H1 (cell line): ENCODE data around the gene AMMECR1L. TPM values are rescaled to one million over a fixed set of nuclear protein-coding genes. Genes with fewer than 3 reads are reported as not detected.

Experiments
- CTCF ChIA-PET: fragments of 300-600 bp; sonication (Branson Sonifier 250); formaldehyde crosslinking; loops from one replicate; lab custom pipeline; 2021; ENCODE audit not compliant: partially characterized antibody; lab: Charles Lee
- POLR2A ChIA-PET: fragments of 300-600 bp; sonication (Branson Sonifier 250); formaldehyde crosslinking; loops from one replicate; lab custom pipeline; 2021; ENCODE audit warnings: inconsistent platforms; ENCODE audit not compliant: partially characterized antibody; lab: Charles Lee
- DNase-seq, 2 experiments: peaks; one replicate each; pipeline versions ENCODE4 v3.0.0 to v3.0.0-alpha.2; 2010 to 2022; ENCODE audit warnings: low spot score in 2 of 2, low read depth in 1 of 2, mixed read lengths in 1 of 2
- FAIRE-seq: peaks from 2 replicates; lab custom pipeline; 2011; peaks lifted over from hg19 to GRCh38; lab: Jason Lieb, UNC
- H2AFZ ChIP-seq: 2 replicates; pipeline ENCODE4 v1.8.1; 2012; ENCODE audit warnings: low read length, inconsistent platforms
- H2AK5ac ChIP-seq: 2 replicates; pipeline ENCODE4 v1.6.1; 2013; ENCODE audit warnings: low read depth, low read length
- H2BK120ac ChIP-seq: replicated peaks from 2 replicates; pipeline ENCODE3; 2013; ENCODE audit warnings: low read depth, low read length, inconsistent platforms
- H2BK12ac ChIP-seq: 2 replicates; pipeline ENCODE4 v1.6.1; 2013; ENCODE audit warnings: low read depth, low read length
- H2BK15ac ChIP-seq: 2 replicates; pipeline ENCODE4 v1.6.1; 2013; ENCODE audit warnings: low read length
- H2BK20ac ChIP-seq: 2 replicates; pipeline ENCODE4 v1.6.1; 2013; ENCODE audit warnings: low read length
- H2BK5ac ChIP-seq: 2 replicates; pipeline ENCODE4 v1.6.1; 2013; ENCODE audit warnings: low read depth, low read length
- H3K14ac ChIP-seq: 2 replicates; pipeline ENCODE4 v1.6.1; 2013; ENCODE audit warnings: inconsistent platforms; ENCODE audit not compliant: insufficient read length
- H3K18ac ChIP-seq: 2 replicates; pipeline ENCODE4 v1.6.1; 2013; ENCODE audit warnings: low read length; ENCODE audit errors: extremely low read depth
- H3K23ac ChIP-seq: 2 replicates; pipeline ENCODE4 v1.6.1; 2013; ENCODE audit warnings: inconsistent platforms; ENCODE audit not compliant: insufficient read length
- H3K23me2 ChIP-seq: 2 replicates; pipeline ENCODE4 v1.6.1; 2013; ENCODE audit warnings: low read depth, low read length
- H3K27ac ChIP-seq: 2 replicates; pipeline ENCODE4 v1.6.1; 2011; ENCODE audit warnings: low read depth, low read length, inconsistent platforms
- H3K27me3 ChIP-seq, 4 experiments: replicated peaks in 1 of 4; 1 replicate in 1 of 4; 2 replicates in 3 of 4; pipeline versions ENCODE4 v1.6.1 to v1.8.1; 2011 to 2013; ENCODE audit warnings: low read length in 3 of 4, mild to moderate bottlenecking in 3 of 4, inconsistent platforms in 2 of 4, mixed read lengths in 2 of 4, moderate library complexity in 1 of 4; ENCODE audit not compliant: control insufficient read depth in 3 of 4, insufficient read depth in 3 of 4; ENCODE audit errors: extremely low read depth in 1 of 4
- H3K36me3 ChIP-seq, 4 experiments: 2 replicates each; pipeline versions ENCODE4 v1.6.1 to v1.8.1; 2011 to 2013; ENCODE audit warnings: mild to moderate bottlenecking in 4 of 4, low read length in 3 of 4, moderate library complexity in 2 of 4, control low read depth in 1 of 4, inconsistent platforms in 1 of 4; ENCODE audit not compliant: insufficient read depth in 4 of 4, control insufficient read depth in 2 of 4
- H3K4ac ChIP-seq: replicated peaks from 2 replicates; pipeline ENCODE3; 2013; ENCODE audit warnings: low read length, low read depth, mixed read lengths, inconsistent platforms; ENCODE audit not compliant: insufficient read length
- H3K4me1 ChIP-seq, 4 experiments: replicated peaks in 1 of 4; 1 replicate in 1 of 4; 2 replicates in 3 of 4; pipeline versions ENCODE4 v1.6.1 to v1.8.1; 2011 to 2013; ENCODE audit warnings: low read length in 3 of 4, inconsistent platforms in 2 of 4, mixed read lengths in 1 of 4; ENCODE audit not compliant: insufficient read depth in 4 of 4, control insufficient read depth in 3 of 4
- H3K4me2 ChIP-seq, 2 experiments: 2 replicates each; pipeline versions ENCODE4 v1.6.1 to v1.8.1; 2011 to 2013; ENCODE audit warnings: low read depth in 2 of 2, low read length in 2 of 2, control low read depth in 1 of 2, inconsistent platforms in 1 of 2, mild to moderate bottlenecking in 1 of 2; ENCODE audit not compliant: insufficient read depth in 1 of 2
- H3K4me3 ChIP-seq, 4 experiments: fragments of 200-600, 300-600 bp in 1 of 4; sonication (generic), shearing (Covaris generic), sonication (Bioruptor Twin) in 1 of 4; 2 replicates each; pipeline versions ENCODE4 v1.5.1 to v1.8.1; 2011 to 2016; ENCODE audit warnings: low read length in 4 of 4, low read depth in 3 of 4, control low read depth in 2 of 4, inconsistent platforms in 2 of 4, mild to moderate bottlenecking in 2 of 4, mixed read lengths in 1 of 4, moderate library complexity in 1 of 4; ENCODE audit not compliant: insufficient read depth in 2 of 4; ENCODE audit errors: extremely low read depth in 1 of 4
- H3K56ac ChIP-seq: replicated peaks from 2 replicates; pipeline ENCODE3; 2013; ENCODE audit warnings: low read depth, mild to moderate bottlenecking, mixed read lengths, low read length, inconsistent platforms; ENCODE audit not compliant: insufficient read length
- H3K79me1 ChIP-seq: 2 replicates; pipeline ENCODE4 v1.6.1; 2013; ENCODE audit warnings: low read depth, low read length, control low read depth
- H3K79me2 ChIP-seq, 2 experiments: 2 replicates each; pipeline versions ENCODE4 v1.6.1 to v1.8.1; 2012 to 2013; ENCODE audit warnings: low read length in 2 of 2, mild to moderate bottlenecking in 2 of 2, inconsistent platforms in 1 of 2; ENCODE audit not compliant: insufficient read depth in 2 of 2, control insufficient read depth in 1 of 2
- H3K9ac ChIP-seq, 4 experiments: replicated peaks in 1 of 4; 1 replicate in 1 of 4; 2 replicates in 3 of 4; pipeline versions ENCODE4 v1.6.1 to v1.8.1; 2011 to 2013; ENCODE audit warnings: low read depth in 3 of 4, low read length in 3 of 4, control low read depth in 2 of 4, mild to moderate bottlenecking in 2 of 4, moderate library complexity in 2 of 4, inconsistent platforms in 1 of 4; ENCODE audit errors: extremely low read depth in 1 of 4
- H3K9me3 ChIP-seq, 2 experiments: 2 replicates each; pipeline versions ENCODE4 v1.6.1 to v1.8.1; 2012 to 2013; ENCODE audit warnings: mild to moderate bottlenecking in 2 of 2, moderate library complexity in 2 of 2, control low read depth in 1 of 2, inconsistent platforms in 1 of 2, low read depth in 1 of 2, low read length in 1 of 2, mixed read lengths in 1 of 2; ENCODE audit not compliant: insufficient read depth in 2 of 2
- H4K20me1 ChIP-seq, 2 experiments: replicated peaks in 1 of 2; 2 replicates each; pipeline versions ENCODE3 to v1.8.1; 2011 to 2013; ENCODE audit warnings: inconsistent platforms in 2 of 2, low read length in 2 of 2, mild to moderate bottlenecking in 1 of 2; ENCODE audit not compliant: insufficient read depth in 2 of 2, control insufficient read depth in 1 of 2
- H4K5ac ChIP-seq: 2 replicates; pipeline ENCODE4 v1.6.1; 2013; ENCODE audit warnings: low read length, low read depth, mixed read lengths, inconsistent platforms; ENCODE audit not compliant: insufficient read length
- H4K8ac ChIP-seq: 2 replicates; pipeline ENCODE4 v1.8.0; 2013; ENCODE audit warnings: mild to moderate bottlenecking, moderate library complexity, low read length, inconsistent platforms; ENCODE audit not compliant: insufficient read depth; ENCODE audit errors: extremely low read depth
- H4K91ac ChIP-seq: replicated peaks from 2 replicates; pipeline ENCODE3; 2013; ENCODE audit warnings: low read length, mixed read lengths, inconsistent platforms; ENCODE audit not compliant: insufficient read length
- ASH2L ChIP-seq: fragments of 200-600, 300-600 bp; sonication (generic); IDR thresholded peaks from one replicate; pipeline ENCODE4 v1.7.1; 2017; ENCODE audit warnings: low read length
- WGBS, 2 experiments: shearing (Covaris generic) in 1 of 2; methylation state at CpG; one replicate each; pipeline versions ENCODE4 v1.1.6 to v1.1.7; 2013 to 2015; ENCODE audit warnings: low lambda C conversion rate in 2 of 2, mixed read lengths in 2 of 2, inconsistent platforms in 1 of 2, low coverage in 1 of 2, missing lambda C conversion rate in 1 of 2; ENCODE audit not compliant: insufficient replicate concordance in 2 of 2, insufficient coverage in 1 of 2, insufficient read length in 1 of 2; ENCODE audit errors: extremely low coverage in 1 of 2, missing lambda C conversion rate in 1 of 2; 5-methylcytosine and 5-hydroxymethylcytosine counted together
- polyA plus RNA-seq, 7 experiments: library from polyadenylated mRNA; depleted of rRNA in 3 of 7; stranded (reverse) in 5 of 7; unstranded in 2 of 7; fragments of >200 nt in 5 of 7; fragments of 200-250 nt in 2 of 7; gene quantifications; 1 replicate in 5 of 7; 2 replicates in 1 of 7; 4 replicates in 1 of 7; pipeline versions ENCODE4 v1.2.1 to v1.2.3, GENCODE V29; 2011 to 2013; ENCODE audit warnings: missing spikeins in 2 of 7, mixed read lengths in 2 of 7
- total RNA-seq: library from RNA; stranded (reverse); fragmentation: NEBNext Ultra II Directional; extraction: Animal tissue kit (Norgen Biotek cat#: 25700); gene quantifications from 2 replicates; pipeline ENCODE4 v1.2.1, GENCODE V29; 2021

AMMECR1L gene
- total and polyA plus RNA-seq, 2 of the 8 experiments (the other 6 are each of a cell fraction or from before 2014, with no cell fraction given), result 10.1 to 18.8 TPM

GRCh38 chr2:127887082-127887775 is 1.5 kb upstream of the AMMECR1L start:
- H3K23ac ChIP-seq, result no peak overlapping the region
- peaks cover 0 to 4% (median 2%) of the 10 kb centered on the region in 4 experiments; a peak in 5 of 7 replicates for H3K4me1 ChIP-seq
- no peaks in the 10 kb centered on the region for H3K27me3 ChIP-seq
- no peak overlapping the region for H3K4ac ChIP-seq
- H3K79me1 ChIP-seq, result peaks cover 2% of the 10 kb centered on the region; the same call in 1 of the 2 replicates
- no peak overlapping the region for H4K8ac ChIP-seq
- peak overlapping the region; percentile 58 to 75 for H3K4me2 ChIP-seq
- no peak overlapping the region for H2BK15ac ChIP-seq
- H3K36me3 ChIP-seq, result peaks cover 0 to 11% (median 0%) of the 10 kb centered on the region in 4 experiments; a peak in 1 of 8 replicates
- no peaks in the 10 kb centered on the region; the same call in 1 of the 2 replicates for H3K23me2 ChIP-seq
- no peak overlapping the region for H2BK5ac ChIP-seq
- peaks cover 5 to 31% of the 10 kb centered on the region in 2 experiments; a peak in 3 of 4 replicates for H3K79me2 ChIP-seq
- peak overlapping the region in 1 of 4 experiments; percentile 45; a peak in 2 of 7 replicates for H3K9ac ChIP-seq
- H3K18ac ChIP-seq, result no peak overlapping the region
- H2BK12ac ChIP-seq, result no peak overlapping the region
- no peak overlapping the region for H3K27ac ChIP-seq
- H3K9me3 ChIP-seq, result no peaks in the 10 kb centered on the region
- DNase-seq, result no peak
- H3K56ac ChIP-seq, result no peak overlapping the region
- H4K5ac ChIP-seq, result no peak overlapping the region
- no peak overlapping the region for H2BK20ac ChIP-seq
- H4K20me1 ChIP-seq, result no peaks in the 10 kb centered on the region
- no peak overlapping the region for H4K91ac ChIP-seq
- H2BK120ac ChIP-seq, result no peak overlapping the region
- WGBS, 2 experiments, result 85% methylated on average over 8 of the region's 8 CpGs; no CpG with 5 or more reads in 1 of the 2 experiments
- TF ChIP-seq ASH2L, result no peak
- H2AFZ ChIP-seq, result no peak overlapping the region
- POLR2A ChIA-PET, result interaction anchor here (0.6 kb wide), 1 partner anchor 754 kb away, joined by 3 read pairs; no protein-coding TSS in a partner anchor
- no peak for FAIRE-seq
- CTCF ChIA-PET, result interaction anchor here (0.9 to 1.0 kb wide), 2 partner anchors 18 to 35 kb away, joined by 3 read pairs; no protein-coding TSS in a partner anchor
- H3K14ac ChIP-seq, result no peak overlapping the region
- peak overlapping the region; percentile 4 to 64 (median 45); a peak in 5 of 8 replicates for H3K4me3 ChIP-seq
- no peak overlapping the region for H2AK5ac ChIP-seq
